ENCODE data around the gene ELF2.
A peak's percentile ranks its signal among the peaks of the same experiment; 100 is the strongest.
"Not testable (repeated sequence)": the region's sequence is repeated elsewhere in the genome, so short reads cannot be mapped to it uniquely, and the experiment has no call there.

ELF2 gene

GRCh38 chr4:139077567-139078355 lies 99.3 kb downstream of the ELF2 start:
- no peak for DNase-seq (ENCODE audit: low read depth)

- no peak for DNase-seq (ENCODE audit: low read depth)
Observed at GRCh38 chr4:139076016-139076744, 100.8 kb downstream of the ELF2 start.

GRCh38 chr4:139060591-139060990 lies 116.4 kb downstream of the ELF2 start:
- no peak for DNase-seq (ENCODE audit: low read depth)

GRCh38 chr4:139059026-139059425 lies 118.0 kb downstream of the ELF2 start:
- not testable (repeated sequence) for DNase-seq (ENCODE audit: low read depth)

- no peak for DNase-seq (ENCODE audit: low read depth)
Observed at GRCh38 chr4:139054791-139055505, 122.1 kb downstream of the ELF2 start.

GRCh38 chr4:139053909-139054308 lies 123.1 kb downstream of the ELF2 start:
- DNase-seq (ENCODE audit: low read depth), result no peak

- DNase-seq (ENCODE audit: low read depth), result no peak
Observed at GRCh38 chr4:139050446-139050845, 126.6 kb downstream of the ELF2 start.

- no peak for DNase-seq (ENCODE audit: low read depth)
Observed at GRCh38 chr4:139048026-139048425, 129.0 kb downstream of the ELF2 start.

GRCh38 chr4:139044291-139044690 lies 132.7 kb downstream of the ELF2 start:
- DNase-seq (ENCODE audit: low read depth), result no peak

GRCh38 chr4:139042981-139043460 lies 134.0 kb downstream of the ELF2 start:
- DNase-seq (ENCODE audit: low read depth), result no peak

GRCh38 chr4:139038874-139039443 lies 138.1 kb downstream of the ELF2 start:
- DNase-seq (ENCODE audit: low read depth), result no peak

- DNase-seq (ENCODE audit: low read depth), result no peak
Observed at GRCh38 chr4:139036885-139037284, 140.1 kb downstream of the ELF2 start.

- no peak for DNase-seq (ENCODE audit: low read depth)
Observed at GRCh38 chr4:139035650-139036049, 141.4 kb downstream of the ELF2 start.

- DNase-seq (ENCODE audit: low read depth), result peak; percentile 79
Observed at GRCh38 chr4:139030614-139031235, 146.3 kb downstream of the ELF2 start.

- DNase-seq (ENCODE audit: low read depth), result not testable (repeated sequence)
Observed at GRCh38 chr4:139029866-139030363, 147.1 kb downstream of the ELF2 start.

- no peak for DNase-seq (ENCODE audit: low read depth)
Observed at GRCh38 chr4:139028191-139028661, 148.8 kb downstream of the ELF2 start.

GRCh38 chr4:139027776-139028175 lies 149.2 kb downstream of the ELF2 start:
- DNase-seq (ENCODE audit: low read depth), result no peak

- DNase-seq (ENCODE audit: low read depth), result no peak
Observed at GRCh38 chr4:139025841-139026240, 151.2 kb downstream of the ELF2 start.

GRCh38 chr4:139024686-139025085 lies 152.3 kb downstream of the ELF2 start:
- DNase-seq (ENCODE audit: low read depth), result no peak

- DNase-seq (ENCODE audit: low read depth), result no peak
Observed at GRCh38 chr4:139022835-139023234, 154.2 kb downstream of the ELF2 start.

- not testable (repeated sequence) for DNase-seq (ENCODE audit: low read depth)
Observed at GRCh38 chr4:139021071-139021470, 155.9 kb downstream of the ELF2 start.

Measured in fibroblast of the conjunctiva (primary cell).